ENCODE results near the gene SLC22A23. TPM values are rescaled to one million over a fixed set of nuclear protein-coding genes. Genes with fewer than 3 reads are reported as not detected.

The SLC22A23 gene
- total and polyA plus RNA-seq, 2 experiments from 2014 or later = 2.4 to 7.3 TPM

GRCh38 chr6:3359101-3359752 is 97.6 kb downstream of the SLC22A23 start:
- Histone ChIP-seq H3K4me2 (ENCODE audit: unreplicated experiment) (peak overlapping the region; percentile 43), H3K9me3 (ENCODE audit: low read depth) (no peaks in the 10 kb centered on the region), H3K4me1 (ENCODE audit: insufficient read depth) (peaks cover 21% of the 10 kb centered on the region), H3K79me2 (ENCODE audit: insufficient read depth) (no peaks in the 10 kb centered on the region; the same call in 1 of the 2 replicates), H4K20me1 (ENCODE audit: insufficient read depth) (no peaks in the 10 kb centered on the region), H3K9ac (no peak overlapping the region), H3K36me3 (ENCODE audit: low read depth) (no peaks in the 10 kb centered on the region), H3K27ac (0 out of 2 replicates have a peak overlapping the region, but pooled peaks have one; percentile 33), H2AFZ (no peak overlapping the region), H3K4me3 (no peak overlapping the region), H3K9me2 (ENCODE audit: insufficient read depth) (no peaks in the 10 kb centered on the region), H3K27me3 (replicated peaks; ENCODE audit: insufficient read depth) (no peaks in the 10 kb centered on the region), H3F3A (ENCODE audit: insufficient read depth) (peaks cover 27% of the 10 kb centered on the region)
- TF ChIP-seq EZH2phosphoT487 (IDR thresholded peaks at IDR 0.05; ENCODE audit: insufficient read depth, low read depth) = no peak
- TF ChIP-seq EZH2 (IDR thresholded peaks at IDR 0.05; ENCODE audit: insufficient read depth, poor library complexity, severe bottlenecking) = no peak
- DNase-seq = peak; percentile 78
- in situ Hi-C loops (cut with MboI) = no loop called here
- WGBS, 2 experiments (ENCODE audit: low coverage in 1 of 2, low lambda C conversion rate in 2 of 2, missing lambda C conversion rate in 2 of 2) = 30 to 37% methylated on average over 10 of the region's 10 CpGs

DNA sequence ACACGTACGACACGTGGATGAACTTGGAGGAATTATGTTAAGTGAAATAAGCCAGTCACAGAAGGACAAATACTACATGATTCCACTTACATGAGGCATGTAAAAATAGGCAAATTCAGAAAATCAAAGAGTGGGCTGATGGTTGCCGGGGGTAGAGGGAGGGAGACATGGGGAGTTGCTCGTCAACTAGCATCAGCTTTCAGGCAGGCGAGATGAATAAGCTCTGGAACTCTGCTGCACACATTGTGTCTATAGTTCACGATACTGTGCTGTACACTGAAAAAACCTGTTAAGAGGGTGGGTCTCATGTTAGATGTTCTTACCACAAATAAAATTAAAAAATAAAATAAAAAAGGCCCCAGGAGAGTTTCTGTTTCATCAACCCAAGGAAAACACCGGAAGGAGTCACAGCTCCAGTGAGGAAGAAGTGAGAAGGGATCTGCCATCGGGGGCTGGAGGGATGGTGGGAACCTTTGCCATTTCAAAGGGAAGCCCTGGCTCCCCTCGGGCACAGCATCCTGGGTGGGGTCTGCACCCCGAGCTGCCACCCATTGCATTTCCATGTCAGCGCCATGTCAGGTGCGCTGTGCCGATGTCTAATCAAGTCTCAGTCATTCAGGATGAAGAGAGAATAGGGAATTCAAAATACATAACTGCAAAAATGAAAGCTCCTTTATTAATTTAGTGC is 98.3 kb downstream of the SLC22A23 start:
- Histone ChIP-seq H3K27ac (no peak overlapping the region), H4K20me1 (ENCODE audit: insufficient read depth) (no peaks in the 10 kb centered on the region), H3F3A (ENCODE audit: insufficient read depth) (peaks cover 27% of the 10 kb centered on the region), H2AFZ (no peak overlapping the region), H3K9ac (no peak overlapping the region), H3K36me3 (ENCODE audit: low read depth) (no peaks in the 10 kb centered on the region), H3K9me3 (ENCODE audit: low read depth) (no peaks in the 10 kb centered on the region), H3K79me2 (ENCODE audit: insufficient read depth) (no peaks in the 10 kb centered on the region; the same call in 1 of the 2 replicates), H3K4me2 (ENCODE audit: unreplicated experiment) (peak overlapping the region; percentile 43), H3K9me2 (ENCODE audit: insufficient read depth) (no peaks in the 10 kb centered on the region), H3K4me3 (no peak overlapping the region), H3K4me1 (ENCODE audit: insufficient read depth) (peaks cover 21% of the 10 kb centered on the region), H3K27me3 (replicated peaks; ENCODE audit: insufficient read depth) (no peaks in the 10 kb centered on the region)
- DNase-seq = no peak
- TF ChIP-seq EZH2 (IDR thresholded peaks at IDR 0.05; ENCODE audit: insufficient read depth, poor library complexity, severe bottlenecking) (no peak), EZH2phosphoT487 (IDR thresholded peaks at IDR 0.05; ENCODE audit: insufficient read depth, low read depth) (no peak)
- in situ Hi-C loops (cut with MboI) = no loop called here
- 86% methylated on average over 14 of the region's 14 CpGs for WGBS, 2 experiments (ENCODE audit: low coverage in 1 of 2, low lambda C conversion rate in 2 of 2, missing lambda C conversion rate in 2 of 2)

GRCh38 chr6:3357678-3358077 is 99.2 kb downstream of the SLC22A23 start:
- Histone ChIP-seq H3K79me2 (ENCODE audit: insufficient read depth) (no peaks in the 10 kb centered on the region; the same call in 1 of the 2 replicates), H4K20me1 (ENCODE audit: insufficient read depth) (no peaks in the 10 kb centered on the region), H3K27ac (no peak overlapping the region), H3K36me3 (ENCODE audit: low read depth) (no peaks in the 10 kb centered on the region), H3K4me3 (no peak overlapping the region), H3K27me3 (replicated peaks; ENCODE audit: insufficient read depth) (no peaks in the 10 kb centered on the region), H3K9me3 (ENCODE audit: low read depth) (no peaks in the 10 kb centered on the region), H3K9me2 (ENCODE audit: insufficient read depth) (no peaks in the 10 kb centered on the region), H3F3A (ENCODE audit: insufficient read depth) (peaks cover 27% of the 10 kb centered on the region), H3K4me1 (ENCODE audit: insufficient read depth) (peaks cover 21% of the 10 kb centered on the region), H3K9ac (no peak overlapping the region), H2AFZ (no peak overlapping the region), H3K4me2 (ENCODE audit: unreplicated experiment) (no peak overlapping the region)
- in situ Hi-C loops (cut with MboI) = no loop called here
- 83 to 85% methylated on average over 6 of the region's 6 CpGs for WGBS, 2 experiments (ENCODE audit: low coverage in 1 of 2, low lambda C conversion rate in 2 of 2, missing lambda C conversion rate in 2 of 2)
- DNase-seq = no peak
- TF ChIP-seq EZH2 (IDR thresholded peaks at IDR 0.05; ENCODE audit: insufficient read depth, poor library complexity, severe bottlenecking) (no peak), EZH2phosphoT487 (IDR thresholded peaks at IDR 0.05; ENCODE audit: insufficient read depth, low read depth) (no peak)

GRCh38 chr6:3356824-3357420 is 99.9 kb downstream of the SLC22A23 start:
- H3K4me1 ChIP-seq (ENCODE audit: insufficient read depth) = peaks cover 21% of the 10 kb centered on the region
- in situ Hi-C loops (cut with MboI) = no loop called here
- H3K9ac ChIP-seq = peak overlapping the region; percentile 78
- H3K27me3 ChIP-seq (replicated peaks; ENCODE audit: insufficient read depth) = no peaks in the 10 kb centered on the region
- no peaks in the 10 kb centered on the region; the same call in 1 of the 2 replicates for H3K79me2 ChIP-seq (ENCODE audit: insufficient read depth)
- peak overlapping the region; percentile 61 for H3K4me3 ChIP-seq
- no peaks in the 10 kb centered on the region for H3K36me3 ChIP-seq (ENCODE audit: low read depth)
- H3K9me3 ChIP-seq (ENCODE audit: low read depth) = no peaks in the 10 kb centered on the region
- peaks cover 27% of the 10 kb centered on the region for H3F3A ChIP-seq (ENCODE audit: insufficient read depth)
- no peaks in the 10 kb centered on the region for H4K20me1 ChIP-seq (ENCODE audit: insufficient read depth)
- H2AFZ ChIP-seq = no peak overlapping the region
- TF ChIP-seq EZH2phosphoT487 (IDR thresholded peaks at IDR 0.05; ENCODE audit: insufficient read depth, low read depth) (no peak), EZH2 (IDR thresholded peaks at IDR 0.05; ENCODE audit: insufficient read depth, poor library complexity, severe bottlenecking) (no peak)
- 78 to 85% methylated on average over 4 of the region's 4 CpGs for WGBS, 2 experiments (ENCODE audit: low coverage in 1 of 2, low lambda C conversion rate in 2 of 2, missing lambda C conversion rate in 2 of 2)
- H3K4me2 ChIP-seq (ENCODE audit: unreplicated experiment) = peak overlapping the region; percentile 75
- peak overlapping the region; percentile 69 for H3K27ac ChIP-seq
- peak; percentile 15 for DNase-seq
- no peaks in the 10 kb centered on the region for H3K9me2 ChIP-seq (ENCODE audit: insufficient read depth)
